Stomach (tissue), 9 donors: ENCODE measurements around the gene CNNM4. TPM values are rescaled to one million over a fixed set of nuclear protein-coding genes. Genes with fewer than 3 reads are reported as not detected.

Source experiments
- DNase-seq, 2 donors: peaks; one replicate each; pipeline versions ENCODE4 v3.0.0 to v3.0.0-alpha.2; 2013 to 2019
- H3K27ac ChIP-seq, 5 donors: fragments of 200-600 bp in 4 of 5; sonication (generic) in 4 of 5; one replicate each; pipeline ENCODE4 v1.5.1; 2013 to 2019; ENCODE audit warnings: mild to moderate bottlenecking in 1 of 5, moderate library complexity in 1 of 5
- H3K27me3 ChIP-seq, 3 donors: fragments of 200-600 bp; sonication (generic); one replicate each; pipeline ENCODE4 v1.5.1; 2017 to 2019; ENCODE audit warnings: mixed run types in 1 of 3
- H3K36me3 ChIP-seq, 4 donors: fragments of 200-600 bp; sonication (generic); 1 replicate in 3 of 4; 2 replicates in 1 of 4; pipeline ENCODE4 v1.5.1; 2016 to 2019
- H3K4me1 ChIP-seq, 4 donors: fragments of 200-600 bp; sonication (generic); one replicate each; pipeline ENCODE4 v1.5.1; 2016 to 2019
- H3K4me3 ChIP-seq, 4 donors: fragments of 200-600 bp; sonication (generic) in 3 of 4; one replicate each; pipeline ENCODE4 v1.5.1; 2016 to 2019; ENCODE audit warnings: mild to moderate bottlenecking in 1 of 4
- H3K9me3 ChIP-seq, 4 donors: fragments of 200-600 bp; sonication (generic); one replicate each; pipeline ENCODE4 v1.5.1; 2016 to 2019
- CTCF ChIP-seq, 7 experiments: fragments of 450-650 bp in 4 of 7; fragments of 200-600 bp in 3 of 7; sonication (generic) in 3 of 7; IDR thresholded peaks; one replicate each; pipeline ENCODE4 v1.5.1; 2016 to 2019; ENCODE audit warnings: antibody characterized with exemption in 7 of 7, control low read depth in 2 of 7, mild to moderate bottlenecking in 1 of 7
- EP300 ChIP-seq: sonication (generic); formaldehyde crosslinking; IDR thresholded peaks from one replicate; pipeline ENCODE4 v1.6.1; 2017; ENCODE audit warnings: antibody characterized with exemption
- POLR2A ChIP-seq, 4 donors: fragments of 450-650 bp; IDR thresholded peaks; one replicate each; pipeline ENCODE4 v1.6.1; 2016; ENCODE audit warnings: antibody characterized with exemption in 4 of 4, control low read depth in 2 of 4, mild to moderate bottlenecking in 1 of 4, moderate library complexity in 1 of 4
- POLR2AphosphoS5 ChIP-seq, 3 donors: sonication (generic); formaldehyde crosslinking; IDR thresholded peaks; one replicate each; pipeline ENCODE4 v1.6.1; 2016; ENCODE audit warnings: antibody characterized with exemption in 3 of 3
- WGBS, 5 donors: extraction: QIAGEN DNeasy Blood & Tissue Kit in 3 of 5; methylation state at CpG; one replicate each; pipeline versions ENCODE4 v1.1.5 to v1.1.7; 2013 to 2018; 5-methylcytosine and 5-hydroxymethylcytosine counted together
- intact Hi-C: fragments of 100-400 bp; cut with DNase I; formaldehyde crosslinking; loops from one replicate; pipeline ENCODE4 v1.15.1; 2023; ENCODE audit warnings: low total_unique reads
- polyA plus RNA-seq, 3 donors: library from polyadenylated mRNA; stranded (reverse); fragments of 200-250 nt; gene quantifications; one replicate each; pipeline ENCODE4 v1.2.3, GENCODE V29; 2013
- total RNA-seq, 5 donors: library from RNA; depleted of rRNA; stranded (reverse); fragments of >200 nt; gene quantifications; one replicate each; pipeline versions ENCODE4 v1.1.0 to v1.2.3, GENCODE V29; 2014 to 2016
- donor health status: healthy with polysubstance abuse.
- donor health status: Bipolar disorder and iron deficiency.
- donor health status: healthy.

The CNNM4 gene
- total and polyA plus RNA-seq, 8 donors, result 1.2 to 26.6 (median 2.8) TPM

- H3K4me1 ChIP-seq, result peaks cover 11 to 30% (median 23%) of the 10 kb centered on the region in 4 donors
- no peaks in the 10 kb centered on the region for H3K9me3 ChIP-seq
- H3K36me3 ChIP-seq, result peaks cover 53 to 82% (median 80%) of the 10 kb centered on the region in 4 donors
- DNase-seq, result no peak
- H3K27ac ChIP-seq, result peak overlapping the region; percentile 5 to 55 (median 43)
- no peak for TF ChIP-seq EP300
- TF ChIP-seq POLR2A (IDR thresholded peaks at IDR 0.05), result no peak
- TF ChIP-seq CTCF (IDR thresholded peaks at IDR 0.05), result no peak
- TF ChIP-seq POLR2AphosphoS5 (IDR thresholded peaks at IDR 0.05), result no peak
- no peak overlapping the region for H3K4me3 ChIP-seq
- intact Hi-C loops, result no loop called here
- WGBS, 5 donors, result 73 to 84% (median 76%) methylated on average over 11 of the region's 11 CpGs
- no peaks in the 10 kb centered on the region for H3K27me3 ChIP-seq
These were observed 71.7 kb downstream of the CNNM4 start for GRCh38 chr2:96832408-96832753.

- peaks cover 11 to 30% (median 23%) of the 10 kb centered on the region in 4 donors for H3K4me1 ChIP-seq
These were observed 72.2 kb downstream of the CNNM4 start for GRCh38 chr2:96832754-96833507.

DNA sequence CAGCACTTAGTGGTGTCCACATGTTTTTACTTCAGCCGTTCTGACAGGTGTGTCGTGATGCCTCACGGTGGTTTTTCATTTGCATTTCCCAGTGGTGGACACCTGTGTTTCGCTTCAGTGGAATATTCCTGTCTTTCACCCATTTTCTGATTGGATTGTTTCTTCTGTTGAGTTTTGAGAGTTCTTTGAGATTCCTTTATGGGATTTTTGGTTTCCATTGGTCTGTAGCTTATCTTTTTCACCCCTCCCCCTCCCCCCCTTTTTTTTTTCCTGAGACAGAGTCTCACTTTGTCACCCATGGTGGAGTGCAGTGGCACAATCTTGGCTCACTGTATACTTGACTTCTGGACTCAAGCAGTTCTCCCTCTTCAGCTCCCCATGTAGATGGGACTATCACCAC, 75.1 kb downstream of the CNNM4 start:
- TF ChIP-seq CTCF (IDR thresholded peaks at IDR 0.05), result no peak
- TF ChIP-seq EP300, result no peak
- TF ChIP-seq POLR2A (IDR thresholded peaks at IDR 0.05), result no peak
- TF ChIP-seq POLR2AphosphoS5 (IDR thresholded peaks at IDR 0.05), result no peak
- H3K36me3 ChIP-seq, result peaks cover 18 to 69% (median 60%) of the 10 kb centered on the region in 4 donors
- H3K27ac ChIP-seq, result no peak overlapping the region

More at GRCh38 chr2:96832754-96833507, 72.2 kb downstream of the CNNM4 start:
- Histone ChIP-seq H3K36me3 (peaks cover 47 to 82% (median 79%) of the 10 kb centered on the region in 4 donors), H3K27ac (peak overlapping the region; percentile 5 to 55 (median 43)), H3K4me3 (no peak overlapping the region), H3K27me3 (no peaks in the 10 kb centered on the region), H3K9me3 (no peaks in the 10 kb centered on the region)
- intact Hi-C loops, result no loop called here
- 40 to 55% (median 44%) methylated on average over 18 of the region's 18 CpGs for WGBS, 5 donors
- no peak for TF ChIP-seq POLR2A (IDR thresholded peaks at IDR 0.05)
- no peak for TF ChIP-seq EP300
- peak in 1 of 3 donors; percentile 29 for TF ChIP-seq POLR2AphosphoS5 (IDR thresholded peaks at IDR 0.05)
- TF ChIP-seq CTCF (IDR thresholded peaks at IDR 0.05), result no peak
- peak; percentile 86 to 89 for DNase-seq

GRCh38 chr2:96837575-96837974, 76.9 kb downstream of the CNNM4 start:
- Histone ChIP-seq H3K36me3 (peaks cover 5 to 51% (median 43%) of the 10 kb centered on the region in 4 donors), H3K27me3 (no peaks in the 10 kb centered on the region), H3K4me3 (no peak overlapping the region), H3K27ac (no peak overlapping the region), H3K4me1 (peaks cover 17 to 31% (median 27%) of the 10 kb centered on the region in 4 donors), H3K9me3 (no peaks in the 10 kb centered on the region)
- WGBS, 5 donors, result 83 to 93% (median 89%) methylated on average over 9 of the region's 9 CpGs
- TF ChIP-seq POLR2AphosphoS5 (IDR thresholded peaks at IDR 0.05) (no peak), EP300 (no peak), CTCF (IDR thresholded peaks at IDR 0.05) (no peak), POLR2A (IDR thresholded peaks at IDR 0.05) (no peak)
- intact Hi-C loops, result no loop called here
- no peak for DNase-seq

More for the DNA sequence above, 75.1 kb downstream of the CNNM4 start:
- Histone ChIP-seq H3K27me3 (no peaks in the 10 kb centered on the region), H3K9me3 (no peaks in the 10 kb centered on the region), H3K4me3 (no peak overlapping the region), H3K4me1 (peaks cover 21 to 46% (median 41%) of the 10 kb centered on the region in 4 donors)
- 77 to 96% (median 85%) methylated on average over 4 of the region's 4 CpGs for WGBS, 5 donors
- DNase-seq, result no peak
- intact Hi-C loops, result no loop called here
